Loucy (cell line): ENCODE results near the gene RBFOX2.

Experiments
- H2AFZ ChIP-seq: fragments of 200-600 bp; sonication (generic); 2 replicates; pipeline ENCODE4 v1.6.0; 2016; ENCODE audit warnings: antibody characterized with exemption, mild to moderate bottlenecking, low read length, moderate library complexity
- H3F3A ChIP-seq: fragments of 200-600 bp; 2 replicates; pipeline ENCODE4 v1.6.0; 2016; ENCODE audit warnings: antibody characterized with exemption, low read depth, mild to moderate bottlenecking
- H3K27me3 ChIP-seq: fragments of 200-600 bp; sonication (generic); 2 replicates; pipeline ENCODE4 v1.6.1; 2014; ENCODE audit warnings: low read length, mild to moderate bottlenecking; ENCODE audit not compliant: insufficient read depth, poor library complexity, severe bottlenecking
- H3K36me3 ChIP-seq: fragments of 200-600 bp; sonication (generic); 2 replicates; pipeline ENCODE4 v1.6.1; 2016; ENCODE audit warnings: low read length; ENCODE audit not compliant: insufficient read depth
- H3K4me1 ChIP-seq: fragments of 200-600 bp; sonication (generic); 2 replicates; pipeline ENCODE4 v1.5.1; 2014; ENCODE audit warnings: low read length, mild to moderate bottlenecking; ENCODE audit not compliant: insufficient read depth, poor library complexity, severe bottlenecking
- H3K4me2 ChIP-seq: fragments of 200-600 bp; sonication (generic); 2 replicates; pipeline ENCODE4 v1.6.0; 2014; ENCODE audit warnings: antibody characterized with exemption, low read length, low read depth, mild to moderate bottlenecking; ENCODE audit not compliant: poor library complexity, severe bottlenecking
- H3K4me3 ChIP-seq: fragments of 200-600 bp; sonication (generic); 2 replicates; pipeline ENCODE4 v1.5.1; 2014; ENCODE audit warnings: low read length, mild to moderate bottlenecking, mixed read lengths; ENCODE audit not compliant: poor library complexity, severe bottlenecking
- H3K79me2 ChIP-seq: fragments of 200-600 bp; sonication (generic); 2 replicates; pipeline ENCODE4 v1.6.1; 2014; ENCODE audit warnings: low read length; ENCODE audit not compliant: insufficient read depth
- H3K9ac ChIP-seq: fragments of 200-600 bp; sonication (generic); 2 replicates; pipeline ENCODE4 v1.6.0; 2014; ENCODE audit warnings: mild to moderate bottlenecking, low read depth, low read length, moderate library complexity; ENCODE audit not compliant: poor library complexity, severe bottlenecking
- H3K9me2 ChIP-seq: fragments of 200-600 bp; sonication (generic); replicated peaks from 2 replicates; pipeline ENCODE4 v1.6.1; 2016; ENCODE audit warnings: low read depth, low read length, mixed read lengths
- H3K9me3 ChIP-seq: fragments of 200-600 bp; sonication (generic); 2 replicates; pipeline ENCODE4 v1.6.1; 2014; ENCODE audit warnings: mild to moderate bottlenecking, antibody characterized with exemption, low read length, low read depth; ENCODE audit not compliant: insufficient read depth
- H4K20me1 ChIP-seq: fragments of 200-600 bp; sonication (generic); 2 replicates; pipeline ENCODE4 v1.6.0; 2014; ENCODE audit warnings: antibody characterized with exemption, low read length, mild to moderate bottlenecking; ENCODE audit not compliant: insufficient read depth, poor library complexity, severe bottlenecking
- EZH2phosphoT487 ChIP-seq: fragments of 200-600 bp; IDR thresholded peaks from 2 replicates; pipeline ENCODE4 v1.6.1; 2018; ENCODE audit warnings: antibody characterized with exemption, mild to moderate bottlenecking, moderate library complexity, borderline replicate concordance
- TF ChIP-seq, protein P1 (sequence below): fragments of 200-600 bp; sonication (generic); conservative IDR thresholded peaks from 2 replicates; pipeline ENCODE4 v1.5.1; 2014; ENCODE audit warnings: mild to moderate bottlenecking, antibody characterized with exemption, low read length

The RBFOX2 gene

DNA sequence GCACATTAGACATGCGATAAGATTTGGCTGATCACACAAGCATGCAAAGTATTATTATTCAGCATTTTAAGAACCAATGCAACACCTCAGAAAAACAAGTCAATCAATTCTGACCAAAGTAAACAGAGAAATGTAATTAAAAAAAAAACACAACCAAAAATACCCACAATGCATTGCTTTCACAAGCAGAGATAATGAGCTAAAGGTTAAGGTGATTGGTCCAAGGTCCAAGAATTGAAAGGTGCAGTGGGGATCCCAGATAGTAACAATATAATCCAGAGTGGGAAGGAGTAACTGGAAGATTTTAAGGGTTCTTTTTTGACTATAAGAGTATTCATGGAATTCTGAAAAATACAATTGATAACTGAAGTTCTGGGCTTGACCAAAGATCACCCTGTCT is 271.9 kb downstream of the RBFOX2 start:
- Histone ChIP-seq H2AFZ (no peak overlapping the region), H3K9me2 (no peaks in the 10 kb centered on the region), H4K20me1 (no peaks in the 10 kb centered on the region), H3K79me2 (no peaks in the 10 kb centered on the region), H3K4me2 (no peak overlapping the region), H3K9me3 (no peaks in the 10 kb centered on the region), H3K9ac (no peak overlapping the region), H3K36me3 (no peaks in the 10 kb centered on the region), H3K27me3 (no peaks in the 10 kb centered on the region), H3K4me3 (no peak overlapping the region), H3K4me1 (peaks cover 14% of the 10 kb centered on the region), H3F3A (no peaks in the 10 kb centered on the region)
- TF ChIP-seq EZH2phosphoT487: no peak
- TF ChIP-seq, protein P1, sequence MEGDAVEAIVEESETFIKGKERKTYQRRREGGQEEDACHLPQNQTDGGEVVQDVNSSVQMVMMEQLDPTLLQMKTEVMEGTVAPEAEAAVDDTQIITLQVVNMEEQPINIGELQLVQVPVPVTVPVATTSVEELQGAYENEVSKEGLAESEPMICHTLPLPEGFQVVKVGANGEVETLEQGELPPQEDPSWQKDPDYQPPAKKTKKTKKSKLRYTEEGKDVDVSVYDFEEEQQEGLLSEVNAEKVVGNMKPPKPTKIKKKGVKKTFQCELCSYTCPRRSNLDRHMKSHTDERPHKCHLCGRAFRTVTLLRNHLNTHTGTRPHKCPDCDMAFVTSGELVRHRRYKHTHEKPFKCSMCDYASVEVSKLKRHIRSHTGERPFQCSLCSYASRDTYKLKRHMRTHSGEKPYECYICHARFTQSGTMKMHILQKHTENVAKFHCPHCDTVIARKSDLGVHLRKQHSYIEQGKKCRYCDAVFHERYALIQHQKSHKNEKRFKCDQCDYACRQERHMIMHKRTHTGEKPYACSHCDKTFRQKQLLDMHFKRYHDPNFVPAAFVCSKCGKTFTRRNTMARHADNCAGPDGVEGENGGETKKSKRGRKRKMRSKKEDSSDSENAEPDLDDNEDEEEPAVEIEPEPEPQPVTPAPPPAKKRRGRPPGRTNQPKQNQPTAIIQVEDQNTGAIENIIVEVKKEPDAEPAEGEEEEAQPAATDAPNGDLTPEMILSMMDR: no peak

DNA sequence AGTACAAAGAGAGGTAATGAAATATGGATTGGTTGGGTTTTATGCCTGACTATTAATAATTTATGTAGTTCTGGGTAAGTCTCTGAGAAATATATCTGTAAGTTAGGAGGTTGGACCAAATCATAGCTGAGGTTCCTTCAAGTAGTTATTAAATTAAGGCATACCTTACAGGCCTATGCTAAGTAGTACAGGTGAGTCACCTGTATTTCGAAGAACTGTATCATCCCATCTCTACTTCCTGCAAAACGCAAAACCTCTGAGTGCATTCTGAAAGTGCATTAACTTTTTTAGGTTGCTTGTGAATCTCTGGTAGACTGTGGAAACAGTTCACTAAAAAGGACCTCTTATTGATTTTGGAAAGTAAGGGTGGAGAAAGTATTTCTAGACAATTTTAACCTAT is 273.9 kb downstream of the RBFOX2 start:
- H3K4me2 ChIP-seq: no peak overlapping the region
- H3K79me2 ChIP-seq: no peaks in the 10 kb centered on the region
- H3K4me1 ChIP-seq: peaks cover 26% of the 10 kb centered on the region
- no peaks in the 10 kb centered on the region for H4K20me1 ChIP-seq
- no peaks in the 10 kb centered on the region for H3K9me3 ChIP-seq
- H2AFZ ChIP-seq: no peak overlapping the region
- no peak overlapping the region for H3K4me3 ChIP-seq
- H3K27me3 ChIP-seq: no peaks in the 10 kb centered on the region
- no peaks in the 10 kb centered on the region for H3F3A ChIP-seq
- H3K36me3 ChIP-seq: no peaks in the 10 kb centered on the region
- H3K9ac ChIP-seq: no peak overlapping the region
- no peak for TF ChIP-seq EZH2phosphoT487
- TF ChIP-seq, protein P1: no peak
- no peaks in the 10 kb centered on the region for H3K9me2 ChIP-seq

DNA sequence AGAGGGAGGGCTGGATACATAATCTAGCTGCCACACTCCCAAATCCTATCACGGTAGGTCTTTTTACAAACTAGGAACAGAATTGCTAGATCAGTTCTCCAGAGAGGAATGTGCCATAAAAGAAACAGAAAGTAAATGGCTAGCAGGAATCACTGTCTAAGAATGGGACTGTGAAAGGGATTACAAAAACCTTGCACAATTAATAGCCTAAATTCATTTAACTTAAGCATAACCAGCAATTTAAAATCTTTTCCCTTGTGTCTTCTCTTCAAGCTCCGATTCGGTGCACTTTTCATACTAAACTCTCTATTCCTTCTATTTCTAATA is 275.8 kb downstream of the RBFOX2 start:
- H3K27me3 ChIP-seq: no peaks in the 10 kb centered on the region
- H3K36me3 ChIP-seq: no peaks in the 10 kb centered on the region
- H3K79me2 ChIP-seq: no peaks in the 10 kb centered on the region
- H2AFZ ChIP-seq: no peak overlapping the region
- peaks cover 38% of the 10 kb centered on the region for H3K4me1 ChIP-seq
- TF ChIP-seq EZH2phosphoT487: no peak
- TF ChIP-seq, protein P1: no peak
- H3K9me3 ChIP-seq: no peaks in the 10 kb centered on the region
- H3K4me2 ChIP-seq: peak overlapping the region; percentile 9
- no peaks in the 10 kb centered on the region for H3F3A ChIP-seq
- H3K4me3 ChIP-seq: no peak overlapping the region
- H4K20me1 ChIP-seq: no peaks in the 10 kb centered on the region
- H3K9me2 ChIP-seq: no peaks in the 10 kb centered on the region
- H3K9ac ChIP-seq: no peak overlapping the region
